Panc1 (cell line): ENCODE results near the gene C15orf62. TPM values are rescaled to one million over a fixed set of nuclear protein-coding genes. Genes with fewer than 3 reads are reported as not detected.

Source experiments
- ATAC-seq: fragments of 200-7000 bp; cut with Tn5 transposase; 2 replicates; pipeline ENCODE4 v1.9.1; 2020; ENCODE audit warnings: mild to moderate bottlenecking, moderate library complexity
- BruUV-seq: library from RNA; stranded (reverse); fragments of 400-500 nt; replicated peaks from 2 replicates; lab custom pipeline; 2021; lab: Mats Ljungman, UMichigan
- CTCF ChIA-PET: fragments of 300-600 bp; sonication (Branson Sonifier 250); formaldehyde crosslinking; loops from one replicate; lab custom pipeline; 2022; ENCODE audit warnings: antibody characterized with exemption; lab: Charles Lee
- POLR2A ChIA-PET: fragments of 300-600 bp; sonication (Branson Sonifier 250); formaldehyde crosslinking; loops from one replicate; lab custom pipeline; 2022; ENCODE audit warnings: antibody characterized with exemption; lab: Charles Lee
- DNase-seq: peaks from one replicate; pipeline ENCODE4 v3.0.0-alpha.2; 2010; ENCODE audit warnings: low read depth, low spot score
- H3K27ac ChIP-seq: 2 replicates; pipeline ENCODE4 v1.5.1; 2011; ENCODE audit warnings: mild to moderate bottlenecking, low read length, inconsistent platforms
- H3K27me3 ChIP-seq: fragments of 200-500 bp; sonication (Bioruptor generic); 2 replicates; pipeline ENCODE4 v1.6.0; 2014; ENCODE audit warnings: low read length, inconsistent platforms; ENCODE audit not compliant: control insufficient read depth, insufficient read depth
- H3K36me3 ChIP-seq: fragments of 200-500 bp; sonication (Bioruptor generic); 2 replicates; pipeline ENCODE4 v1.5.1; 2014; ENCODE audit warnings: inconsistent platforms, mild to moderate bottlenecking, low read length, moderate library complexity; ENCODE audit not compliant: control insufficient read depth, insufficient read depth
- H3K4me1 ChIP-seq: 2 replicates; pipeline ENCODE4 v1.5.1; 2011; ENCODE audit warnings: inconsistent platforms, mild to moderate bottlenecking, low read length, moderate library complexity; ENCODE audit not compliant: control insufficient read depth, insufficient read depth
- H3K4me3 ChIP-seq, 2 experiments: 2 replicates each; pipeline ENCODE4 v1.5.1; 2011 to 2012; ENCODE audit warnings: low read depth in 2 of 2, low read length in 2 of 2, mild to moderate bottlenecking in 2 of 2, inconsistent platforms in 1 of 2, moderate library complexity in 1 of 2
- H3K9me3 ChIP-seq: fragments of 200-500 bp; sonication (Bioruptor generic); 2 replicates; pipeline ENCODE4 v1.5.1; 2014; ENCODE audit warnings: low read depth, mild to moderate bottlenecking, inconsistent platforms, low read length, moderate library complexity; ENCODE audit not compliant: control insufficient read depth, insufficient read depth
- CTCF ChIP-seq: fragments of 450-650 bp; IDR thresholded peaks from 2 replicates; pipeline ENCODE4 v1.5.1; 2017; ENCODE audit warnings: mild to moderate bottlenecking
- POLR2AphosphoS5 ChIP-seq: IDR thresholded peaks from 2 replicates; pipeline ENCODE4 v1.6.1; 2012; ENCODE audit warnings: mild to moderate bottlenecking, low read depth, low read length, moderate library complexity
- REST ChIP-seq, 2 experiments: IDR thresholded peaks; 2 replicates each; pipeline ENCODE4 v1.6.1; 2011 to 2012; ENCODE audit warnings: low read depth in 2 of 2, control low read depth in 1 of 2, low read length in 1 of 2, mild to moderate bottlenecking in 1 of 2, moderate library complexity in 1 of 2; ENCODE audit not compliant: insufficient read depth in 1 of 2
- SIN3A ChIP-seq: IDR thresholded peaks from 2 replicates; pipeline ENCODE4 v1.6.1; 2012; ENCODE audit warnings: low read depth, mild to moderate bottlenecking, low read length, moderate library complexity, borderline replicate concordance; ENCODE audit not compliant: insufficient read depth
- TCF7L2 ChIP-seq: IDR thresholded peaks from 2 replicates; pipeline ENCODE4 v1.6.1; 2011; ENCODE audit warnings: mild to moderate bottlenecking, low read depth, low read length, inconsistent platforms
- in situ Hi-C: cut with HindIII; loops from 2 replicates; pipeline ENCODE4 v1.10.0; 2016; ENCODE audit warnings: low sequenced_read_pairs, low pct_unique_long_range_greater_than_20kb
- intact Hi-C: fragments of 100-400 bp; cut with micrococcal nuclease; formaldehyde crosslinking; loops from one replicate; pipeline ENCODE4 v1.10.0; 2022; ENCODE audit not compliant: unreplicated experiment
- total RNA-seq: library from RNA; stranded (reverse); gene quantifications from one replicate; pipeline ENCODE4 v1.2.1, GENCODE V29; 2021; ENCODE audit not compliant: unreplicated experiment

Gene C15orf62
- total RNA-seq, 1 experiment from 2014 or later, result 0.33 TPM

- ChIA-PET CTCF (interaction anchor here (1.0 kb wide), 1 partner anchor 100 kb away, joined by 3 read pairs; no protein-coding TSS in a partner anchor), POLR2A (no interaction called here)
- no peaks in the 10 kb centered on the region for H3K27me3 ChIP-seq
- H3K4me1 ChIP-seq, result peaks cover 6% of the 10 kb centered on the region; the same call in 1 of the 2 replicates
- no peak for TF ChIP-seq TCF7L2
- BruUV-seq, result no TSS peak
- intact Hi-C loops (loop anchor here (10.0 kb wide), 1 partner anchor 113 kb away; no protein-coding TSS in a partner anchor), in situ Hi-C loops (loop anchor here (25.0 kb wide), 1 partner anchor 151 kb away; no protein-coding TSS in a partner anchor)
- no peaks in the 10 kb centered on the region for H3K9me3 ChIP-seq
- no peak for DNase-seq
- 0 out of 2 replicates have a peak, but pooled peaks have one; percentile 51 for ATAC-seq
- H3K27ac ChIP-seq, result no peak overlapping the region
- H3K36me3 ChIP-seq, result no peaks in the 10 kb centered on the region
- H3K4me3 ChIP-seq, result no peak overlapping the region
Observed at GRCh38 chr15:40787991-40788390, 18.2 kb downstream of the C15orf62 start.

GRCh38 chr15:40789119-40789518, 19.3 kb downstream of the C15orf62 start:
- in situ Hi-C loops, result loop anchor here (25.0 kb wide), 1 partner anchor 152 kb away; no protein-coding TSS in a partner anchor

More at GRCh38 chr15:40789119-40789518, 19.3 kb downstream of the C15orf62 start:
- Histone ChIP-seq H3K36me3 (no peaks in the 10 kb centered on the region), H3K27ac (no peak overlapping the region), H3K4me1 (peaks cover 15% of the 10 kb centered on the region), H3K9me3 (no peaks in the 10 kb centered on the region), H3K27me3 (no peaks in the 10 kb centered on the region), H3K4me3 (no peak overlapping the region)
- intact Hi-C loops, result loop anchor here (10.0 kb wide), 1 partner anchor 114 kb away; no protein-coding TSS in a partner anchor
- CTCF ChIA-PET, result interaction anchor here (0.6 to 1.0 kb wide), 2 partner anchors 101 to 367 kb away, joined by 3 to 6 read pairs; no protein-coding TSS in a partner anchor
- no peak for ATAC-seq
- no peak for TF ChIP-seq REST (IDR thresholded peaks at IDR 0.05; ENCODE audit: insufficient read depth in 1 of 2, low read depth in 2 of 2, low read length in 1 of 2)
- TF ChIP-seq POLR2AphosphoS5, result no peak
- no peak for TF ChIP-seq CTCF
- TF ChIP-seq SIN3A, result no peak
- no peak for DNase-seq
- POLR2A ChIA-PET, result no interaction called here
- no TSS peak for BruUV-seq
